Ovary (tissue), 9 donors: Measurements from ENCODE around the gene SPARCL1. TPM values are rescaled to one million over a fixed set of nuclear protein-coding genes. Genes with fewer than 3 reads are reported as not detected.

Source experiments
- DNase-seq, 5 donors: peaks; one replicate each; pipeline ENCODE4 v3.0.0-alpha.2; 2019 to 2020
- H3K27ac ChIP-seq, 2 donors: fragments of 200-600 bp; one replicate each; pipeline versions ENCODE4 v1.5.1 to v1.8.0; 2019 to 2022
- H3K27me3 ChIP-seq: fragments of 200-600 bp; one replicate; pipeline ENCODE4 v1.8.0; 2022
- H3K36me3 ChIP-seq: fragments of 200-600 bp; sonication (generic); one replicate; pipeline ENCODE4 v1.5.1; 2019
- H3K4me1 ChIP-seq: one replicate; pipeline ENCODE4 v1.8.1; 2013; ENCODE audit warnings: mild to moderate bottlenecking, moderate library complexity; ENCODE audit not compliant: insufficient read depth
- H3K4me3 ChIP-seq: fragments of 200-600 bp; sonication (generic); one replicate; pipeline ENCODE4 v1.5.1; 2017
- H3K9me3 ChIP-seq, 2 donors: fragments of 200-600 bp in 1 of 2; sonication (generic) in 1 of 2; one replicate each; pipeline versions ENCODE4 v1.5.1 to v1.8.1; 2013 to 2019; ENCODE audit warnings: mild to moderate bottlenecking in 1 of 2, moderate library complexity in 1 of 2
- EP300 ChIP-seq: sonication (generic); formaldehyde crosslinking; IDR thresholded peaks from one replicate; pipeline ENCODE4 v1.6.1; 2017; ENCODE audit warnings: antibody characterized with exemption
- POLR2A ChIP-seq: fragments of 450-650 bp; IDR thresholded peaks from one replicate; pipeline ENCODE4 v1.6.1; 2017; ENCODE audit warnings: antibody characterized with exemption, mild to moderate bottlenecking, moderate library complexity
- whole genome bisulfite sequencing, 3 donors: extraction: QIAGEN DNeasy Blood & Tissue Kit in 1 of 3; methylation state at CpG; one replicate each; pipeline versions ENCODE4 v1.1.5 to v1.1.7; 2013 to 2017; 5-methylcytosine and 5-hydroxymethylcytosine counted together
- intact Hi-C, 4 donors: fragments of 100-400 bp; cut with DNase I; formaldehyde crosslinking; loops; one replicate each; pipeline versions ENCODE4 v1.11.0 to v1.15.1; 2022 to 2023
- polyA plus RNA-seq, 2 donors: library from polyadenylated mRNA; stranded (reverse); fragments of 200-250 nt in 1 of 2; fragments of 350-450 nt in 1 of 2; fragmentation: Illumina TruSeq in 1 of 2; extraction: RNeasy Lipid Tissue Mini Kit (QIAGEN cat#74804) in 1 of 2; gene quantifications; one replicate each; pipeline ENCODE4 v1.2.3, GENCODE V29; 2013 to 2014
- total RNA-seq, 7 donors: library from RNA; depleted of rRNA in 2 of 7; stranded (reverse); fragments of >200 nt in 2 of 7; fragmentation: NEBNext Ultra II Directional in 3 of 7; extraction: Animal tissue kit (Norgen Biotek cat#: 25700) in 3 of 7; gene quantifications; one replicate each; pipeline versions ENCODE4 v1.1.0 to v1.2.4, GENCODE V29; 2016 to 2023
- TF ChIP-seq, protein P1 (sequence below), 3 donors: fragments of 450-650 bp in 2 of 3; fragments of 200-600 bp in 1 of 3; IDR thresholded peaks; one replicate each; pipeline versions ENCODE4 v1.5.1 to v1.8.0; 2016 to 2022; ENCODE audit warnings: antibody characterized with exemption in 3 of 3, mild to moderate bottlenecking in 1 of 3
- donor health status: DM: no; HTN: no; CAD: no; lungs with moderate emphysema.
- donor health status: DM: no; HTN: no; CAD: no.
- donor health status: Bipolar disorder and iron deficiency.
- donor health status: DM: yes; HTN: yes; CAD: no.
- donor health status: DM: no; HTN: no; CAD: no.
- donor health status: DM: yes; HTN: yes; CAD: no.

The SPARCL1 gene
- total and polyA plus RNA-seq, 9 donors, result 116 to 1,049 (median 277) TPM

DNA sequence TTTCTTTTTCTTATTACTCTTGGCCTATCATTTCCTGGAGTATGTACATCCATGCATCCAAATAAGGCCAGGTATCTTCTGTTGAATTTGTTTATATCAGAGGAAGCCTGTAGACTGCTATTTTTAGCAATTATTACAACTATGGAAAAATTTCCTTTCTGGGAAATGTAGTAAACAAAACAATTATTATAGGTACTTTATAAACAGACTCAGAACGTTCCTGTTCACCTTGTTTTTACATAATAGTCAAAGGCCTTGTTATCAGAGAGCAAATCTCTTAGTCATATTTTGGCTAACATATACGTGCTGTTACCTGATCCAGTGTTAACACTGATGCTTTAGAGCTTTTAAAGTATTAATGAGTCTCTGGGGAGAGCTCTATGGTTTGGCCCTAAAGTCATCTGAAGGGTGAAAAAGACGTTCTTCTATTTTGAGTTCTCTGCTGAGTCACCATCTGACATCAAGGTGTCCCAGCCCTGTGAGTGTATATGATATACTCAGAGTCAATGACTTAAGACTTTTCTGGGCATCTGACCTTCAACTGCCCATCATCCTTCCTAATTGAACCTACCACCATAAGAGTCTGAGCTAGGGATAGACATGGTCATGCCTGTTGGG is 7.3 kb downstream of the SPARCL1 start:
- Histone ChIP-seq H3K36me3 (no peaks in the 10 kb centered on the region), H3K4me3 (no peak overlapping the region), H3K27ac (no peak overlapping the region), H3K27me3 (no peaks in the 10 kb centered on the region), H3K9me3 (no peaks in the 10 kb centered on the region), H3K4me1 (peaks cover 17% of the 10 kb centered on the region)
- WGBS, 3 donors, result 43 to 44% (median 43%) methylated on average over 3 of the region's 3 CpGs
- intact Hi-C loops, result no loop called here
- no peak for DNase-seq
- TF ChIP-seq EP300 (no peak), POLR2A (no peak)
- TF ChIP-seq, protein P1, sequence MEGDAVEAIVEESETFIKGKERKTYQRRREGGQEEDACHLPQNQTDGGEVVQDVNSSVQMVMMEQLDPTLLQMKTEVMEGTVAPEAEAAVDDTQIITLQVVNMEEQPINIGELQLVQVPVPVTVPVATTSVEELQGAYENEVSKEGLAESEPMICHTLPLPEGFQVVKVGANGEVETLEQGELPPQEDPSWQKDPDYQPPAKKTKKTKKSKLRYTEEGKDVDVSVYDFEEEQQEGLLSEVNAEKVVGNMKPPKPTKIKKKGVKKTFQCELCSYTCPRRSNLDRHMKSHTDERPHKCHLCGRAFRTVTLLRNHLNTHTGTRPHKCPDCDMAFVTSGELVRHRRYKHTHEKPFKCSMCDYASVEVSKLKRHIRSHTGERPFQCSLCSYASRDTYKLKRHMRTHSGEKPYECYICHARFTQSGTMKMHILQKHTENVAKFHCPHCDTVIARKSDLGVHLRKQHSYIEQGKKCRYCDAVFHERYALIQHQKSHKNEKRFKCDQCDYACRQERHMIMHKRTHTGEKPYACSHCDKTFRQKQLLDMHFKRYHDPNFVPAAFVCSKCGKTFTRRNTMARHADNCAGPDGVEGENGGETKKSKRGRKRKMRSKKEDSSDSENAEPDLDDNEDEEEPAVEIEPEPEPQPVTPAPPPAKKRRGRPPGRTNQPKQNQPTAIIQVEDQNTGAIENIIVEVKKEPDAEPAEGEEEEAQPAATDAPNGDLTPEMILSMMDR (IDR thresholded peaks at IDR 0.05), result no peak

DNA sequence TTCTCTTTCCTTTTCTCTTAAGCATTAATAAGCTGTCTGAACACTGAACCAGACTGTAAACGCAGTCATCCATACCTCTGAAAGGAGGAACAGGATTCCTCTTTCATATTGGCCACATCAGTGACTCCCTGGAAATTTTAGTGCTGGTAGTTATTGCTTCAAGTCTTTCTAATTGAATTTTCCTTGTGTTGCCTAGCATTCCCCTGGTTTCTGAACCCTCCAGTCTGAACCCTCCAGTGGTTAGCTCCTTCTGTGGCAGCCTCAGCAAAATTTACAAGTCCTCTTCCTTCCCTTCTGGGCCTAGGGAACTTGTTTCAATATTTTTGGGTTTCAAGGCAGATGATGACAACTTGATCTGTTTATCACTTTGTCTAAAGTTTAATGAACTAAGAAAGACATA is 7.9 kb downstream of the SPARCL1 start:
- peaks cover 16% of the 10 kb centered on the region for H3K4me1 ChIP-seq
- H3K4me3 ChIP-seq, result no peak overlapping the region
- peak overlapping the region in 1 of 2 donors; percentile 29 for H3K27ac ChIP-seq

DNA sequence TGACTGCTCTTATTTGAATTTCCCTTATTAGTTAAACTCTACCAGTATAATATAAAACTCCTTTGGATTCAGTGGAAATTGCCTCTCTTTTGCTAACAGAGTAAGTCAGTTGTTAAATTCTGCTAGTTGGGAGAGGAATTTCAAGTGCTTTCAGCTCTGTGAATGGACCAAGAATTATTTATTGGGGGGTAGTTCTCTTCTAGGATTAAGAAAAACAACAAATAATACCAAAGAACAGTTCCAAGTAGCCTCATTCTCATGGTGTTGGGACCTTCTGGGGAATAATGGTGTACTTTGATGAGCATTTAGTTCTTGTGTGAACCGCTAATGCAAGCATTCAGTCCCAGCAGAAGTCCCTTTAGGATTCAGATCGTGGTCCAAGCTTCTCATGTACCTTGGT is 11.6 kb downstream of the SPARCL1 start:
- TF ChIP-seq, protein P1 (IDR thresholded peaks at IDR 0.05), result no peak
- TF ChIP-seq EP300 (no peak), POLR2A (no peak)
- Histone ChIP-seq H3K4me3 (no peak overlapping the region), H3K27me3 (no peaks in the 10 kb centered on the region), H3K27ac (no peak overlapping the region), H3K9me3 (no peaks in the 10 kb centered on the region), H3K4me1 (peaks cover 12% of the 10 kb centered on the region), H3K36me3 (no peaks in the 10 kb centered on the region)
- 82 to 93% (median 89%) methylated on average over 2 of the region's 2 CpGs for WGBS, 3 donors
- intact Hi-C loops, result no loop called here
- no peak for DNase-seq

More for the DNA sequence above, 7.9 kb downstream of the SPARCL1 start:
- TF ChIP-seq POLR2A (no peak), EP300 (no peak)
- TF ChIP-seq, protein P1 (IDR thresholded peaks at IDR 0.05), result no peak
- H3K36me3 ChIP-seq, result no peaks in the 10 kb centered on the region
- no peak for DNase-seq
- WGBS, 3 donors, result 23 to 57% (median 27%) methylated on average over 1 of the region's 1 CpG
- no peaks in the 10 kb centered on the region for H3K9me3 ChIP-seq
- no peaks in the 10 kb centered on the region for H3K27me3 ChIP-seq
- intact Hi-C loops, result no loop called here

DNA sequence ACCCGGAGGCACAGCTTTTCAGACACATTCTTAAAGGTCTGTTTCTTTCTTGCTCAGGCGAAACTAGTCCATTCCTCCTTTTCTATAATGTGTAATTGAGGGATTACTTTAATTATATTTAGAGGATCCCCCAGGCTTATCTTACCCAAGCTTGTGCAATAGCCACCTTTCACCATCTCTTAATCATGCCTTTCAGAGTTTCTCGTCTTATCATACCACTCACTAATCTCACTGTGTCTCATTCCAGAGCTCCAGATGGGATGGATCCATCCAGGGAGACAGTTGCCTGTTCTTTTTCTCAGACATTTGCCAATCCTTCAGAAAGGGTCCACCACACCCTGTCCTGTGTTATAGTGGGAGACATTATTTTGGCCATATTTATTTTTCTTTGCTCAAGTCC is 12.5 kb downstream of the SPARCL1 start:
- no peaks in the 10 kb centered on the region for H3K36me3 ChIP-seq
- intact Hi-C loops, result no loop called here
- WGBS, 3 donors, result 74 to 83% (median 77%) methylated on average over 3 of the region's 3 CpGs
- no peaks in the 10 kb centered on the region for H3K27me3 ChIP-seq
- H3K4me1 ChIP-seq, result peaks cover 9% of the 10 kb centered on the region
- TF ChIP-seq EP300 (no peak), POLR2A (no peak)
- TF ChIP-seq, protein P1 (IDR thresholded peaks at IDR 0.05), result no peak
- H3K4me3 ChIP-seq, result no peak overlapping the region
- no peaks in the 10 kb centered on the region for H3K9me3 ChIP-seq
- H3K27ac ChIP-seq, result no peak overlapping the region
- no peak for DNase-seq
